ENCODE data around the gene CFAP20.

DNA sequence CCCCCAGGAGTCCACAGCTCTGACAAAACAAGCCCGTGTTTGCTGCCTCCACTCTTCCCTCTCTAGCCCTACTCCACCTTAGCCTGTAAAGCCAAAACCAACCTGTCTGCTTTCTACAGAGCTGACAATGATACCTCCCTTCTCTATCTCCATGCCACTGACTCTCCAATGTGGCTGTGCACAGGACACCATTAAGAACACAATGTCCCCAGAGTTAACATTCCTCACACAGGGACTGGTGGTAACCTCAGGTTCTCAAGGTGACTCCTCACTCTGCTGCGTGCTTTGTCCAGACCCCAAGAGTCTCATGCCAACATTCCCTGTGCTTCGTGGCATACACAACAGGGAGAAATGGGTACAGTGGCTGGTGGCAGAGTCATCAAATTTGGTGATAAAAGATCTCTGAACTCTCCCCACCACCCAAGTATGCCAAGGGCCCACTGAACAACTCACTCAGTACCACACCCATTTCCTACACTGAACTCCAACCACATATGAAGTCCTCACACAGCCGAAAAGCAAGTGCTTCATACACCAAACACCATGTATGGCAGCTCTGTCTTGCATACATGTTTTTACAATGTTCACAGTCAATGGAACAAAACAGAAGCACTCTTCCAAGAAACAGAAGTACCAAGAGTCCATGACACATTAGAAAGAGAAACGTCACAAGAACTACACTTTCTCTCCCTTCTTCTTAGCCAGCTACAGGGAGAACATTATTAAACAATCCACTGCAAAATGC, 47.6 kb upstream of the CFAP20 start:
- TF ChIP-seq EZH2 (IDR thresholded peaks at IDR 0.05; ENCODE audit: borderline replicate concordance, insufficient read depth, low read length, poor library complexity, severe bottlenecking) (no peak), POLR2AphosphoS5 (IDR thresholded peaks at IDR 0.05) (no peak)
- TF ChIP-seq, protein P1, sequence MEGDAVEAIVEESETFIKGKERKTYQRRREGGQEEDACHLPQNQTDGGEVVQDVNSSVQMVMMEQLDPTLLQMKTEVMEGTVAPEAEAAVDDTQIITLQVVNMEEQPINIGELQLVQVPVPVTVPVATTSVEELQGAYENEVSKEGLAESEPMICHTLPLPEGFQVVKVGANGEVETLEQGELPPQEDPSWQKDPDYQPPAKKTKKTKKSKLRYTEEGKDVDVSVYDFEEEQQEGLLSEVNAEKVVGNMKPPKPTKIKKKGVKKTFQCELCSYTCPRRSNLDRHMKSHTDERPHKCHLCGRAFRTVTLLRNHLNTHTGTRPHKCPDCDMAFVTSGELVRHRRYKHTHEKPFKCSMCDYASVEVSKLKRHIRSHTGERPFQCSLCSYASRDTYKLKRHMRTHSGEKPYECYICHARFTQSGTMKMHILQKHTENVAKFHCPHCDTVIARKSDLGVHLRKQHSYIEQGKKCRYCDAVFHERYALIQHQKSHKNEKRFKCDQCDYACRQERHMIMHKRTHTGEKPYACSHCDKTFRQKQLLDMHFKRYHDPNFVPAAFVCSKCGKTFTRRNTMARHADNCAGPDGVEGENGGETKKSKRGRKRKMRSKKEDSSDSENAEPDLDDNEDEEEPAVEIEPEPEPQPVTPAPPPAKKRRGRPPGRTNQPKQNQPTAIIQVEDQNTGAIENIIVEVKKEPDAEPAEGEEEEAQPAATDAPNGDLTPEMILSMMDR (IDR thresholded peaks at IDR 0.05; ENCODE audit: poor library complexity, severe bottlenecking), result no peak
